Natural killer cell treated with Interleukin-12 subunit alpha and Interleukin-12 subunit beta and Interleukin-15 and Interleukin-18, amount 100 ng/mL, for 72 hours (primary cell): ENCODE data around the gene GRAP. TPM values are rescaled to one million over a fixed set of nuclear protein-coding genes. Genes with fewer than 3 reads are reported as not detected.

Source experiments
- ATAC-seq, 2 donors: fragments of 150-1000 bp; cut with Tn5 transposase in 1 of 2; sonication (Bioruptor Pico), chemical (Tn5 transposase) in 1 of 2; 2 replicates each; pipeline ENCODE4 v1.10.0; 2021
- DNase-seq: peaks from one replicate; pipeline ENCODE4 v3.0.0; 2022; ENCODE audit warnings: low spot score
- H3K27ac Mint-ChIP-seq, 2 donors: 1 replicate in 1 of 2; 2 replicates in 1 of 2; pipeline ENCODE4 v1.8.0; 2022; ENCODE audit warnings: mixed read lengths in 2 of 2, mild to moderate bottlenecking in 1 of 2, moderate library complexity in 1 of 2
- H3K27me3 Mint-ChIP-seq, 2 donors: 1 replicate in 1 of 2; 2 replicates in 1 of 2; pipeline ENCODE4 v1.8.0; 2022; ENCODE audit warnings: mixed read lengths in 2 of 2
- H3K36me3 Mint-ChIP-seq: one replicate; pipeline ENCODE4 v1.8.0; 2022; ENCODE audit warnings: mixed read lengths
- H3K4me1 Mint-ChIP-seq, 2 donors: 1 replicate in 1 of 2; 2 replicates in 1 of 2; pipeline ENCODE4 v1.8.0; 2022; ENCODE audit warnings: low read depth in 2 of 2, mixed read lengths in 2 of 2, mild to moderate bottlenecking in 1 of 2
- H3K4me3 Mint-ChIP-seq: one replicate; pipeline ENCODE4 v1.8.0; 2022; ENCODE audit warnings: mixed read lengths
- H3K9me3 Mint-ChIP-seq: 2 replicates; pipeline ENCODE4 v1.8.0; 2022; ENCODE audit warnings: mixed read lengths
- total RNA-seq, 2 donors: library from RNA; stranded (reverse); gene quantifications; one replicate each; pipeline ENCODE4 v1.2.3, GENCODE V29; 2022

Gene GRAP
- total RNA-seq, 2 donors from 2014 or later: 8.2 to 15.9 TPM

DNA sequence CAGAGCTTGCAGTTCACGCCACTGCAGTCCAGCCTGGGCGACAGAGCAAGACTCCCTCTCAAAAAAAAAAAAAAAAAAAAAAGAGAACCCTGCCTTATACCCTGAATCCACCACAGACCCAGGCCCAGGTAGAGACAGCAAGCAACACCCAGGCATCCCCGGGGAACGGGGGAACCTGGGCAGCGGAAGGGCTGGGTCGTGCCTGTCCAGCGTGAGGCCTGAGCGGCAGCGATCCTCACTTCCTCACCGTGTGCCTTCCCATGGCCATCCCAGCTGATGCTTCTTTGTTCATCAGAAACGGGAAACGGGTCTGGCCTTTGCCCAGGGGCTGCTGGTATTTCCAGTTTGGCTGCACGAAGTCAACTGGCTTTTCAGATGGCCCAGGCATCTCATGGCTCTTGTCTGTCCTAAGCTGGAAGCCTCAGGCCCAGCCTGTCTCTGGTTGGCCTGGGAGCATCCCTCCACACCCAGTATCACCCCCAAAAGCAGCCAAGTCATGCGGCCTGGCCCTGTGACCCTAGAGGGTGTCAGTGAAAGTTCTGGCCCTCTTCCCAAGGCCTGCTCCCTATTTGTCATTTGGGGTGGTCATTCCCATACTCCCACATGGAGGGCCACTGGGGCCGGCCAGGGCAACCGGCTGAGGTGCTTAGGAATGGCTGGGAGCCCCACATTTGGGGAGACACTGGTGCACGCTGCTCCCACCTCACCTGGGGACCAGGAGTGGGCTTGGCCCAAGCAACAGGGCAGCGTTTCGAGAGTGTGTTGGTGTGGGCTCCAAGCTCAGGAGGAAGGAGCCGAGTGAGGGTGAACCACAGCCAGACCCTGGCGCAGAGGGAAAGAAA is 62.3 kb downstream of the GRAP start:
- Mint-ChIP-seq H3K4me1 (no peaks in the 10 kb centered on the region), H3K9me3 (no peaks in the 10 kb centered on the region), H3K4me3 (no peak overlapping the region), H3K36me3 (no peaks in the 10 kb centered on the region), H3K27me3 (no peaks in the 10 kb centered on the region), H3K27ac (no peak overlapping the region)
- DNase-seq (no peak), ATAC-seq (no peak)

DNA sequence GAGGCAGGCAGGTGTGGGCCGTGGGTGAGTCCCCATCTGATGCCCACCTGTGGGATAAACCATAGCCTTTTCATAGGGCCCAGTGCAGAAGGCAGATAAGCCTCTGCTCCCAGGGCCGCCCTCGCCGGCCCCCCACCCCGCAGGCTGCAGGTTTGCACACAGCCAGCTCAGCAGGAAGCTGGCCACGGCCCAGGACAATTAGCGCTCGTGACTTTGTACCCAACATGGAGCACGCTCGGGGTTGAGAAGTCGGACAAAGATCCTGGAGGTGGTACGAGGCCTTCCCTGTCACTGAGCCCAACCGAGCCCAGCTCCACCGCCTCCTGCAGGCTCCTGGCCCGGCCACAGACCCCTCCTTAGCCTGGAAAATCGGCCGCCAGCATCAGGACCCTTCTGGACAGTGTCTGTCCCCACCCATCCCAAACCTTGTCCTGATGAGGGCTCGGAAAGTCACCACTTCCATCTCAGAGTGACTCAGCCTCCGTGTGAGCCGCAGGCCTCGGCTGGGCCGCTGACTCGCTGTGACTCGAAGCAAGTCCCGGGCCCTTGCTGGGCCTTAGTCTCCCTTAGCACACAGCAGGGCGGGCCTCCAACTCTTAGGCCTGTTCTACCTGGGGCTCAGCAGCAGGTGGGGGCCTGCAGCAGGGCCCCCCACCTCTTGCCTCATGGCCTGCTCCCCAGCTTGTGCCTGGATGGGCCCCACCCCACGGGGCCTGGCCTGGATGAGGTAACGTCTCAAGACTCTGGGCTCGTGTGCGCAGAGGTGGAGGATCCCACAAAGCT is 64.9 kb downstream of the GRAP start:
- Mint-ChIP-seq H3K27ac (no peak overlapping the region), H3K27me3 (no peaks in the 10 kb centered on the region), H3K36me3 (no peaks in the 10 kb centered on the region), H3K4me1 (no peaks in the 10 kb centered on the region), H3K9me3 (no peaks in the 10 kb centered on the region), H3K4me3 (no peak overlapping the region)
- ATAC-seq (no peak), DNase-seq (no peak)

DNA sequence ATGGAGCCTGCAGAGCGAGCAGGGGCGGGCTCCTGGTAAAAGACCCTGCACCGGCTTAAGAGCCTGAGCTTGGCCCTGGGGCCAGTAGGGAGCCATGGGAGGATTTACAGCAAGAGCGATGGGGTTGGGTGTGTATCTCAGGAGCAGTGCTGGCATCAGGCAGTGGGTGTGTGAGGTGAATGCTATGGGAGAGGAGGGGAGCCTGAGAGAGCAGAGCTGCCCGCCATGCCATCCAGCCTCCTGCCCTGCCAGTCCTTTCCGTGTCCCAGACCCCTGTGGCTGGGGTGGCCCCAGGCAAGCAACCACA is 65.5 kb downstream of the GRAP start:
- no peaks in the 10 kb centered on the region for H3K4me1 Mint-ChIP-seq
- no peaks in the 10 kb centered on the region for H3K27me3 Mint-ChIP-seq
- H3K9me3 Mint-ChIP-seq: no peaks in the 10 kb centered on the region
- ATAC-seq (no peak), DNase-seq (no peak)
- no peaks in the 10 kb centered on the region for H3K36me3 Mint-ChIP-seq
- no peak overlapping the region for H3K4me3 Mint-ChIP-seq
- no peak overlapping the region for H3K27ac Mint-ChIP-seq

DNA sequence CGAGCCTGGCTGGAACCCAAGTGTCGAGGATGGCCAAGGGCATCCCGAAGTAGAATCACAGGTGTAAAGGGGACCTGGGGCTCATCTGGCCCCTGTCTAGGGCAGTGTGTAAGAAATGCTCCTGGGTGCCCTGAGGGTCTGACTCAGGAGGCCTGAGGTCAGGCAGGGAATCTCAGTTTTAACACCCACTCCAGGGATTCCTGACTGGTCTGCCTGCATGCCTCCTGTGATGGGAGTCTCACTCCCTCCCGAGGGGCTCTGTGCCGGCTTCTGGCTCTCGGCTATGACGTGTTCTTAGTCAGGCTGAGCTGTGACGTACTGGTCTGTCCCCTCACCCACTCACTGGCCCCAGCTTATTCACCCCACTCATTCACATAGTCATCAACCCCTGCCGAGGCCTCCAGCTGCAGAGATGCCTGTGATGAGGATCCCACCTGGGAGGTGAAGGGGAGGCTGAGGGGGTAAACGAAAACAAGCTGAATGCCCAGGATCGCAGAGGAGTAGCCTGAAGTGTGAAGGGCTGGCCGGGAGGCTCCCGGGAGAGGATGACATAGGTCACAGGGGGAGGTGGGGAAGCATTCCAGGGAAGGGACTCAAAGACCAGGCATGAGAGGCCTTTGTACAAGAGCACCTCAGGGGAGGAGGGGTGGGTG is 65.9 kb downstream of the GRAP start:
- Mint-ChIP-seq H3K4me3 (no peak overlapping the region), H3K27ac (no peak overlapping the region), H3K9me3 (no peaks in the 10 kb centered on the region), H3K27me3 (no peaks in the 10 kb centered on the region), H3K4me1 (no peaks in the 10 kb centered on the region), H3K36me3 (no peaks in the 10 kb centered on the region)
- DNase-seq (no peak), ATAC-seq (no peak)

DNA sequence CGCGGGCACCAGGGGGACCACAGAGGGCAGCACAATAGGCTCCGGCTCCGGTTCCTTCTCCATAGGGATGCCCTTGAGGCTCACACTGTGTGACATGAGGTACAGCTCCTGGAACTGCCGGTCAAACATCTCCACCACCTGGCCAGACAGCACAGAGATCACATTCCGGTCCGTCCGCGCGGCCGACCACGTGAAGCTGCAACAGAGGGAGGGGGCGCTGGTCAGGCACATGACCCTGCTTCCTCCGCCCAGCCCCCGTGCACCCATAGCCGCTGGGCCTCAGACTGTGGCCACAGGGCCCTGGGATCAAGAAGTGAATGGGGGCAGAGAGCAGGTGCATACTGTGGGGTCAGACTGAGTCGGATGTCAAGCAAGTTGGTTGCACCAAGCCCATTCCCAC is 68.1 kb downstream of the GRAP start:
- H3K36me3 Mint-ChIP-seq: no peaks in the 10 kb centered on the region
- no peak overlapping the region for H3K27ac Mint-ChIP-seq
- H3K4me3 Mint-ChIP-seq: no peak overlapping the region
- no peak for ATAC-seq
- no peaks in the 10 kb centered on the region for H3K4me1 Mint-ChIP-seq
- H3K9me3 Mint-ChIP-seq: no peaks in the 10 kb centered on the region
- H3K27me3 Mint-ChIP-seq: no peaks in the 10 kb centered on the region
- DNase-seq: no peak

DNA sequence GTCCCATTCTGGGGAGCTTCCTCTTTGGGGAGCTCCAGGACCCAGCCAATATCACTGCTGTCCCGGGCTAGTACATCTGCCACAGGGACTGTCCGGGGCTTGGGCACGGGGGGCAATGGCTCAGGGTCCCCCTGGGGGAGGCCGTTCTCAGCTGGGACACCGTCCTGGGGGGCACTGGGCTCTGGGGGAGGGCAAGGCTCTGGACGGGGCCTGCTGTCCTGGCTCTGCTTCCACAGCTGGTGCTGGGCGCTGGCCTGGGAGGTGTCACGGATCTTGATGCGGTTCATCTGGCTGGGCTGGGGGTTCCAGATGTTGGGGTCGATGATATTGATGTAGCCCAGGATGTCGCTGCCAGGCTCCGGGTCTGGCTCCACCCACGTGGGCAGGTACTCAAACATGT is 68.7 kb downstream of the GRAP start:
- H3K9me3 Mint-ChIP-seq: no peaks in the 10 kb centered on the region
- H3K27me3 Mint-ChIP-seq: no peaks in the 10 kb centered on the region
- ATAC-seq (no peak), DNase-seq (no peak)
- no peaks in the 10 kb centered on the region for H3K4me1 Mint-ChIP-seq
- no peaks in the 10 kb centered on the region for H3K36me3 Mint-ChIP-seq
- H3K27ac Mint-ChIP-seq: no peak overlapping the region
- H3K4me3 Mint-ChIP-seq: no peak overlapping the region

DNA sequence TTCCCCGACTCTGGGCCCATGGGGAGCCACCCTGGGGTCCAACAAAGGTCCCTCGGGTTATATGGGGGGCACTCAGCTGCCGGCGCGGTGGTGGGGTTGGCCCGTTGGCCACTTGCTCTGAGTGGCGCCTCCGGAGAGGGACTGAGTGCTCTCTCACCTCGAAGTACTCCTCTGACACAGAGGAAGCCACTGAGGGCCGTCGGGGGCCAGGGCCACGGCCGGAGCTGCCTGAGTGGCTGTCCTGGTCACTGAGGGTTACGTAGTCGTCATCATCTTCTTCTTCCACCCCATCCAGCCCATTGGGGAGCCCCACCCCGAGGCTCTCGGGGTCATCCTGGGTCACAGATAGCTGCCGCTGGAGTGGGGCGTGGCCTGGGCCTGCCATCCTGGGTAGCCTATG is 69.1 kb downstream of the GRAP start:
- no peak overlapping the region for H3K27ac Mint-ChIP-seq
- H3K4me3 Mint-ChIP-seq: no peak overlapping the region
- no peaks in the 10 kb centered on the region for H3K4me1 Mint-ChIP-seq
- DNase-seq (no peak), ATAC-seq (no peak)
- no peaks in the 10 kb centered on the region for H3K27me3 Mint-ChIP-seq
- no peaks in the 10 kb centered on the region for H3K9me3 Mint-ChIP-seq
- no peaks in the 10 kb centered on the region for H3K36me3 Mint-ChIP-seq

DNA sequence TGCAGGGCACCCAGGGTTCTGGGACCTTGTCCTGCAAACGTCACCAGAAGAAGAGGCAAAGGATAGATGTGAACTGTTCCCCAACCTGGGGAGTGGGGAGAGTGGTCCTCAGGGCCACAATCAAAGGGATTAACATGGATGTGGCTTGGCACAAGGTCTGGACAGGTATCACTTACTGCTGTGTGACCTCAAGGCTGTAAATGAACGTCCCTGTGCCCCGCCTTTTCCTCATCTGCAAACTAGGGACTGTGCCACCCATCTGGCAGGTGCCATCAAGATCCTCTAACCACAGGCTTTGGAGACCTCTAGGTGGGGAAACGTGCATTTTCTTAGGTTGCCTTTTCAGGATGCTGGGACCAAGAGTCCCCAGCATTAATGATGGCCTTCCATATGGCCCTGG is 69.7 kb downstream of the GRAP start:
- ATAC-seq (no peak), DNase-seq (no peak)
- no peaks in the 10 kb centered on the region for H3K27me3 Mint-ChIP-seq
- H3K27ac Mint-ChIP-seq: no peak overlapping the region
- H3K4me3 Mint-ChIP-seq: no peak overlapping the region
- H3K4me1 Mint-ChIP-seq: no peaks in the 10 kb centered on the region
- H3K9me3 Mint-ChIP-seq: no peaks in the 10 kb centered on the region
- no peaks in the 10 kb centered on the region for H3K36me3 Mint-ChIP-seq

DNA sequence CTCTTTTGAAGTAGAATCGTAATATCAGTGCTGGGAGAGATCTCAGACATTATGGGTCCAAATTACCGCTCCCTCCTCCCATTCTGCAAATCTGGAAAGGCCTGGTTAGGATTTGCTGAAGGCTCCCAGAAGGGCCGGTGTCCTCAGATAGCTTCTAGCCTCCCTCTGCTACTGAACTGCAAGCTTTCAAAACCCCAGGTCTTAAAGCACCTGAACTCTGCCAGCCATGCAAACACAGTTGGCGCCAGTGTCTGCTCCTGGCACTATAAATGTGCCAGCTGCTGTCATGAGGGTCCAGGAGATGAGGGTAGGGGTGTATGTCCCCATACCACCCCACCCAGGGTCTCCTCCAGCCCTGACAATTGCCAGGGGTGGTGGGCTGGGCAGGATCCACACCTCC is 70.6 kb downstream of the GRAP start:
- no peaks in the 10 kb centered on the region for H3K4me1 Mint-ChIP-seq
- H3K4me3 Mint-ChIP-seq: no peak overlapping the region
- no peaks in the 10 kb centered on the region for H3K36me3 Mint-ChIP-seq
- no peaks in the 10 kb centered on the region for H3K27me3 Mint-ChIP-seq
- DNase-seq (no peak), ATAC-seq (no peak)
- H3K9me3 Mint-ChIP-seq: no peaks in the 10 kb centered on the region
- no peak overlapping the region for H3K27ac Mint-ChIP-seq

DNA sequence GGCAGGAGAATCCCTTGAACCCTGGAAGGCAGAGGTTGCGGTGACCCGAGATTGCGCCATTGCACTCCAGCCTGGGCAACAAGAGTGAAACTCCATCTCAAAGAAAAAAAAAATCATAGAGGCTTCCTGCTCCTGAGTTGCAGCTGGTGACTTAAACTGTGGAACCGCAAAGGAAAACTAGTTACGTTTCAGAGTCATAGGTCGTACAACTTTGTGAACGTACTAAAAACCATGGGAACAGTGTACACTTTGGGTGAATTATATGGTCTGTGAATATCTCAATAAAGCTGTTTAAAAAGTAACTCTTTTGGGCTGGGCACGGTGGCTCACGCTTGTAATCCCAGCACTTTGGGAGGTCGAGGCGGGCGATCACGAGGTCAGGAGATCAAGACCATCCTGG is 71.2 kb downstream of the GRAP start:
- Mint-ChIP-seq H3K4me3 (no peak overlapping the region), H3K36me3 (no peaks in the 10 kb centered on the region), H3K27me3 (no peaks in the 10 kb centered on the region), H3K4me1 (no peaks in the 10 kb centered on the region), H3K27ac (no peak overlapping the region), H3K9me3 (no peaks in the 10 kb centered on the region)
- DNase-seq: no peak
- ATAC-seq: no peak

DNA sequence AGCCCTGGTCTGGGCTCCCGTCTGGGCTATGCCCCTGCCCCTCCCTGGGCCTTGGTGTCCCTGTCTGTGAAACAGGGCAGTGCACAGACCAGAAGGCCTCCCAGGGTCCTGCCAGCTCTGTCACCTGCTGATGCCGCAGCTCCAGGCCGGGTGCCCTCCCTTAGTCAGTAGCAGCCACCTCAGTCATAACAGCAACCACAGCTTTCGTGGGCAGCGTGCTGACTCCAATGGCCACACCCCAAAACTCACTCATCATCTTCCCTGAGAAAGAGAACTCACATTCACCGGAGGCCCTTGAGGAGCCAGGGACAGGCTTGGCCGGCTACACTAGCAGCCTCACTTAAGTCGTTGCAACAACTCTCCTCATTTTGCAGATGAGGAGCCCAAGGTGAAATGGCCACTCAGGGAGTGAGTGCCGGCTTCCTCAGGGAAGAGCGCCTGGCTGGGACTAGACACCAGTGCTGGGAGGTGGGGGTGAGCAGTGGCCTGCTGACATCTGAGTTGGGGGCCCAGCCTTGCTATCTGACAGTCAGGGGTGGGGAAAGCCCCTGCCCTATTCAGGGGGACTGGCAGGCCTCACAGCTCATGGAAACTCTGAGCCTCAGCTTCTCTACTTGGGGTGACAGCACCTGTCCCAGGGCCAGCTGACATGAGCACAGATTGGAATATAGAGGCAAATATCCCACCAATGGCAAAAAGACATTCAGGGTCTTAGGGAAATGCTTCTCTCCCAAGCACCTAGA is 72.2 kb downstream of the GRAP start:
- Mint-ChIP-seq H3K4me3 (no peak overlapping the region), H3K4me1 (no peaks in the 10 kb centered on the region), H3K9me3 (no peaks in the 10 kb centered on the region), H3K27me3 (no peaks in the 10 kb centered on the region), H3K27ac (no peak overlapping the region), H3K36me3 (no peaks in the 10 kb centered on the region)
- no peak for ATAC-seq
- no peak for DNase-seq

DNA sequence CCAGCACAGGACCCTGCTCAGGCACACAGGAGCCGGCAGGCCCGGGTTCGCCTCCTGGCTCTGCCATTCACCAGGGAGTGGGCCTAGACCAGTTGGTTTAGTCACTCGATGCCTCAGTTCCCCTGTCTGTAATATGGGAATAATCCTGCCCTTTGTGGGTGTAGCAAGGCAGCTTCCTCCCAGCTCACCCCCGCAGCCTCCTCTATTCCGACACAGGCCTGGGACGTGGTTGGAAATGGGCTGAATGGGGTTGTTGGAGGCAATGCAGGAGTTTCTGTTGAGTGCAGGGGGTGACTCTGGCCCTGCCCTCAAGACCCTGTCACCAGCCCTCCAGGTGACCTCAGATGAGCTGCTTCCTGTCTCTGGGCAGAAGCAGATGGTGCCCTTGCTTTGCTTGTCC is 75.0 kb downstream of the GRAP start:
- no peak for DNase-seq
- no peaks in the 10 kb centered on the region for H3K9me3 Mint-ChIP-seq
- H3K27me3 Mint-ChIP-seq: no peaks in the 10 kb centered on the region
- no peaks in the 10 kb centered on the region for H3K36me3 Mint-ChIP-seq
- H3K27ac Mint-ChIP-seq: no peak overlapping the region
- no peak overlapping the region for H3K4me3 Mint-ChIP-seq
- H3K4me1 Mint-ChIP-seq: no peaks in the 10 kb centered on the region
- no peak for ATAC-seq
